Kidney (tissue), 14 donors: ENCODE measurements around the gene OS9. TPM values are rescaled to one million over a fixed set of nuclear protein-coding genes. Genes with fewer than 3 reads are reported as not detected.

Experiments
- DNase-seq, 5 donors: peaks; one replicate each; pipeline ENCODE4 v3.0.0-alpha.2; 2013 to 2020
- FAIRE-seq: peaks from 2 replicates; lab custom pipeline; 2012; peaks lifted over from hg19 to GRCh38; lab: Jason Lieb, UNC
- H3K27ac ChIP-seq, 2 donors: one replicate each; pipeline ENCODE4 v1.7.0; 2013; ENCODE audit warnings: low read depth in 2 of 2, low read length in 2 of 2, inconsistent platforms in 1 of 2
- H3K27me3 ChIP-seq: one replicate; pipeline ENCODE4 v1.7.1; 2013; ENCODE audit warnings: low read length, inconsistent platforms; ENCODE audit not compliant: control insufficient read depth, insufficient read depth
- H3K36me3 ChIP-seq, 3 donors: one replicate each; pipeline versions ENCODE4 v1.7.0 to v1.7.1; 2013; ENCODE audit warnings: low read length in 3 of 3, control low read depth in 1 of 3, inconsistent platforms in 1 of 3; ENCODE audit not compliant: insufficient read depth in 3 of 3, control insufficient read depth in 2 of 3
- H3K4me1 ChIP-seq, 3 donors: one replicate each; pipeline versions ENCODE4 v1.7.0 to v1.7.1; 2013; ENCODE audit warnings: low read length in 3 of 3, inconsistent platforms in 1 of 3, low read depth in 1 of 3; ENCODE audit not compliant: control insufficient read depth in 2 of 3, insufficient read depth in 2 of 3
- H3K4me3 ChIP-seq, 3 donors: one replicate each; pipeline versions ENCODE4 v1.7.0 to v1.8.1; 2013; ENCODE audit warnings: low read length in 3 of 3, control low read depth in 1 of 3, inconsistent platforms in 1 of 3
- H3K9ac ChIP-seq, 3 donors: one replicate each; pipeline versions ENCODE4 v1.7.0 to v1.7.1; 2013; ENCODE audit warnings: low read length in 3 of 3, control low read depth in 1 of 3, inconsistent platforms in 1 of 3
- H3K9me3 ChIP-seq, 3 donors: one replicate each; pipeline versions ENCODE4 v1.7.0 to v1.7.1; 2013; ENCODE audit warnings: low read length in 3 of 3, control low read depth in 1 of 3, inconsistent platforms in 1 of 3; ENCODE audit not compliant: control insufficient read depth in 2 of 3, insufficient read depth in 1 of 3
- CTCF ChIP-seq: IDR thresholded peaks from 3 replicates; pipeline ENCODE4 v1.5.1; 2012; ENCODE audit warnings: mild to moderate bottlenecking, moderate library complexity, borderline replicate concordance; ENCODE audit not compliant: insufficient read depth; ENCODE audit errors: extremely low read depth
- intact Hi-C: fragments of 100-400 bp; cut with DNase I; formaldehyde crosslinking; loops from one replicate; pipeline ENCODE4 v1.11.1; 2022
- polyA plus RNA-seq: library from polyadenylated mRNA; stranded (reverse); fragments of 350-450 nt; fragmentation: Illumina TruSeq; extraction: RNeasy Lipid Tissue Mini Kit (QIAGEN cat#74804); gene quantifications from one replicate; pipeline ENCODE4 v1.2.3, GENCODE V29; 2014; ENCODE audit warnings: low read depth, low replicate concordance; ENCODE audit not compliant: insufficient read depth
- total RNA-seq: library from RNA; stranded (reverse); fragmentation: NEBNext Ultra II Directional; extraction: Animal tissue kit (Norgen Biotek cat#: 25700); gene quantifications from one replicate; pipeline ENCODE4 v1.2.1, GENCODE V29; 2021
- donor health status: control.
- donor health status: control.
- donor health status: control.
- donor health status: control.
- donor health status: control.
- donor health status: DM: yes; HTN: yes; CAD: no.
- donor health status: Normal renal cell carcinoma (clear cell type).

OS9 gene
- total and polyA plus RNA-seq, 2 donors from 2014 or later: 256 to 325 TPM

- no peak for DNase-seq
- no peak overlapping the region for H3K27ac ChIP-seq
- FAIRE-seq: no peak
- no peak overlapping the region for H3K4me3 ChIP-seq
- H3K27me3 ChIP-seq: no peaks in the 10 kb centered on the region
- H3K9ac ChIP-seq: no peak overlapping the region
- intact Hi-C loops: no loop called here
- no peak for TF ChIP-seq CTCF
- peaks cover 0 to 12% (median 0%) of the 10 kb centered on the region in 3 donors for H3K4me1 ChIP-seq
- no peaks in the 10 kb centered on the region for H3K9me3 ChIP-seq
- peaks cover 0 to 7% (median 0%) of the 10 kb centered on the region in 3 donors for H3K36me3 ChIP-seq
These were observed 31.2 kb downstream of the OS9 start for GRCh38 chr12:57724936-57725740.

- H3K27ac ChIP-seq: no peak overlapping the region
- H3K4me3 ChIP-seq: peak overlapping the region in 2 of 3 donors; percentile 46 to 69
- H3K9me3 ChIP-seq: no peaks in the 10 kb centered on the region
- DNase-seq (no peak), FAIRE-seq (no peak)
- TF ChIP-seq CTCF: no peak
- H3K27me3 ChIP-seq: no peaks in the 10 kb centered on the region
- H3K9ac ChIP-seq: no peak overlapping the region
- intact Hi-C loops: no loop called here
- peaks cover 0 to 5% (median 0%) of the 10 kb centered on the region in 3 donors for H3K36me3 ChIP-seq
- H3K4me1 ChIP-seq: peaks cover 0 to 12% (median 0%) of the 10 kb centered on the region in 3 donors
These were observed 31.9 kb downstream of the OS9 start for GRCh38 chr12:57725851-57726150.

- H3K4me3 ChIP-seq: peak overlapping the region; percentile 46 to 69 (median 54)
- H3K9me3 ChIP-seq: no peaks in the 10 kb centered on the region
- peak overlapping the region in 2 of 3 donors; percentile 19 to 51 for H3K9ac ChIP-seq
- H3K36me3 ChIP-seq: peaks cover 0 to 2% (median 0%) of the 10 kb centered on the region in 3 donors
- no peak overlapping the region for H3K27ac ChIP-seq
- peak; percentile 27 for TF ChIP-seq CTCF
- peaks cover 4% of the 10 kb centered on the region for H3K27me3 ChIP-seq
- intact Hi-C loops: no loop called here
- FAIRE-seq (no peak), DNase-seq (peak; percentile 77 to 93 (median 84))
- peaks cover 0 to 12% (median 0%) of the 10 kb centered on the region in 3 donors for H3K4me1 ChIP-seq
These were observed 32.4 kb downstream of the OS9 start for GRCh38 chr12:57726151-57726883.
